Skeletal muscle satellite cell (primary cell): ENCODE measurements around the gene SYNE1.

Experiments
- H3K27me3 ChIP-seq: 2 replicates; pipeline ENCODE4 v1.7.0; 2013; ENCODE audit warnings: low read length; ENCODE audit not compliant: control insufficient read depth, insufficient read depth
- H3K36me3 ChIP-seq: 2 replicates; pipeline ENCODE4 v1.7.0; 2013; ENCODE audit warnings: mild to moderate bottlenecking, control low read depth, low read length; ENCODE audit not compliant: insufficient read depth
- H3K4me1 ChIP-seq: 2 replicates; pipeline ENCODE4 v1.7.0; 2013; ENCODE audit warnings: low read length; ENCODE audit not compliant: control insufficient read depth, insufficient read depth
- H3K4me2 ChIP-seq: 2 replicates; pipeline ENCODE4 v1.7.0; 2013; ENCODE audit warnings: mild to moderate bottlenecking, low read length
- H3K4me3 ChIP-seq: 2 replicates; pipeline ENCODE4 v1.7.0; 2013; ENCODE audit warnings: low read length
- H3K9ac ChIP-seq: 2 replicates; pipeline ENCODE4 v1.7.0; 2013; ENCODE audit warnings: mild to moderate bottlenecking, low read depth, low read length, moderate library complexity
- H3K9me3 ChIP-seq: replicated peaks from 2 replicates; pipeline ENCODE4 v1.7.0; 2013; ENCODE audit warnings: mild to moderate bottlenecking, control low read depth, low read length

Gene SYNE1

DNA sequence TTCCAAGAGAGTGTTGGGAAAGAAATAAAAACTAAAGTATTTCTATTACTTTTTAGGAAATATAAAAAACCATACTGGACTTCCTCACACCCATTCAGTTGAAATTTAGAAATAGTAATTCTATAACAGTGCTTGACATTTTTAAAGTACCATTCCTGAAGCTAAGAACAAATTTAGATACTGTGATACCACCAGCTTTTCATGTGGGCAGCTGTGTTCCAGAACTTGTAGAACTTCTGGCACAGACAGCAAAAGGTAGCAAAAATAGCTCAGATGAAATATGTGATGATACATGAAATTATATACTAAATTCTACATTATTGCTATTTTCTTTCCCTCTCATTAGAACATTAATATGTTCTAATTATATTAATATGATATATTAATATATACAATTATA, 346.5 kb downstream of the SYNE1 start:
- no peaks in the 10 kb centered on the region for H3K27me3 ChIP-seq
- no peak overlapping the region for H3K9ac ChIP-seq
- no peak overlapping the region for H3K4me2 ChIP-seq
- no peaks in the 10 kb centered on the region for H3K9me3 ChIP-seq
- no peak overlapping the region for H3K4me3 ChIP-seq
- peaks cover 48% of the 10 kb centered on the region for H3K36me3 ChIP-seq
- peaks cover 5% of the 10 kb centered on the region for H3K4me1 ChIP-seq

DNA sequence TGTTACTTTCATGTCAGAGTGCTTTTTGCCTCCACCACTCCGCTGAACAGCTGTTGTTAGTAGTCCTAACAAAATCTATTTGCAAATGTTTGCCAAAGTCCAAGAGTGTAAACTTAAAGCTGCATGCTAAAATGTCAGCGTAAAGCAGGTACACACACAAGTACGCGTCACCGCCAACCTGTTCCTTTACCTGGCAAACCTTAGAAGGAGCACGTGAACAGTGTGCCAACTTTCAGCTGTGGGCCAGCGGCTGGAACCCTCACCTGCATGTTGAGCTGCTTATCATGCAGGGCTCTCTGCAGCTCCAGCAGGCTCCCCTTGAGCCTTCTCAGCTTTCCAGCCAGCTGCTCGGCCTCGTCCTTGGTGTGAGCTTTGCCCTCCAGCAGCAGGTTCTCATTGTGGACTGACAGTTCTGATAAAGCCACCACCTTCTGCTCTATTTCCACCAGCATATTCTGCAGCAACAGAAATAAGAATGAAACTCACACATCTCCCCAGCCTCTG, 359.3 kb downstream of the SYNE1 start:
- no peak overlapping the region for H3K4me3 ChIP-seq
- H3K4me2 ChIP-seq: no peak overlapping the region
- H3K36me3 ChIP-seq: peaks cover 41% of the 10 kb centered on the region
- no peak overlapping the region for H3K9ac ChIP-seq
- no peaks in the 10 kb centered on the region for H3K9me3 ChIP-seq
- peaks cover 26% of the 10 kb centered on the region for H3K4me1 ChIP-seq
- H3K27me3 ChIP-seq: no peaks in the 10 kb centered on the region

DNA sequence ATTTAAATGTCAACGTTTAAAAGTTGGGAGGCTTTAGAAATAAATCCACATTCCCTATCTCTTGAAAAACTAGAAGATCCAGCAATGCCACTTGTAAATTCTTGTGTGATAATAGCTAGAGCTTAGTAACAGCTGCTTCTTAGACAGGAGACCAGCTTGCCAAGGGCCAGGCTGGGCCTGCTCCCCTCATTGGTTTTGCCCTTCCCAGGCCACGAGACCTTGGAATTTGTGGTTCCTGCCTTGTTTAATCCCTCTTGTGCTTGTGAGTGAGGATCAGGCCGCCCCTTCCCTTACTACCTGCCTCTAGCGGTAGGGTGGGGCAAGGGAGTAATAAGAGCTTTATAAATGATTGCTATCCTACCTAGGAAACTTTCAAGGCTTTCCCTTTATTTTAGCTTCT, 363.5 kb downstream of the SYNE1 start:
- peaks cover 68% of the 10 kb centered on the region for H3K4me1 ChIP-seq
- peaks cover 30% of the 10 kb centered on the region for H3K36me3 ChIP-seq
- peak overlapping the region; percentile 74 for H3K4me2 ChIP-seq
- no peak overlapping the region for H3K4me3 ChIP-seq
- H3K27me3 ChIP-seq: no peaks in the 10 kb centered on the region
- H3K9ac ChIP-seq: peak overlapping the region; percentile 60
- no peaks in the 10 kb centered on the region for H3K9me3 ChIP-seq

DNA sequence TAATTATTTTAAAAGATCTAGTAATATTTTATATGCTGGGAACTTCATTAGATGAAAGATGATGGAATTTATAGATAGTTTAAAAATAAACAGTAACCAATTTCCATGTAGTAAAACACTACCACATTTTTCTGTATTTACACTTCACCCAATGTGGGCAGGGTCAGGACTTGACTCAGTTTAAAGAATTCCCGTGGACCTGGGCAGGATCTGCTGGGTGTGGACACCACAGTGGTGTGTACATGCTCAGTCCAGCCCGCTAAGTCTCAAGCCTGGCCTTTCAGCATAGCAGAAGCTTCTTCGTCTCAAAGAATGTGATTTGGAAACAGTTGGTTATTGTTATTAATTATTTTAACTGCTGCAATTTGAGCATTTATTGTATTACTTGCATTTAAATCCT, 364.2 kb downstream of the SYNE1 start:
- peak overlapping the region; percentile 60 for H3K9ac ChIP-seq

DNA sequence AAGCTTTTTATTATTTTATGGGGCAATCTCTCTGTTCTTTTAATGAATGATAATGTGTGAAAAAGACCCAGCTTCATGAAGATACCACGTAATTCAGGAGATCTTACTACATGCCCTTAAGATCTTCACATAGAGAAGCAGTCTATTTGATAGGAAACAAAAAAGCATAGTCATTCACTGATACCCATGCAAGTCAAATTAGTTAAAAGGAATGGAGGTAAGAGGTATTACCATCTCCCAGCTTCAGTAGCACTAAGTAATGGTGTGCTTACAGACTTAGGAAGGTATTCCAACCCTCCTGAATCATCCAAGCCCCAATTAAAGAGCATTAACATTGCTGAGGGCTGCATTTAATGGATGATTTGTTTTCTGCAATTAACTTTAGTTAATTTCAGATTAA, 364.7 kb downstream of the SYNE1 start:
- Histone ChIP-seq H3K9ac (peak overlapping the region; percentile 60), H3K4me1 (peaks cover 77% of the 10 kb centered on the region), H3K27me3 (no peaks in the 10 kb centered on the region), H3K4me2 (peak overlapping the region; percentile 74), H3K4me3 (peak overlapping the region; percentile 4), H3K9me3 (no peaks in the 10 kb centered on the region), H3K36me3 (peaks cover 21% of the 10 kb centered on the region)

More for the DNA sequence above, 364.2 kb downstream of the SYNE1 start:
- Histone ChIP-seq H3K27me3 (no peaks in the 10 kb centered on the region), H3K4me2 (peak overlapping the region; percentile 74), H3K36me3 (peaks cover 26% of the 10 kb centered on the region), H3K4me3 (peak overlapping the region; percentile 4), H3K9me3 (no peaks in the 10 kb centered on the region), H3K4me1 (peaks cover 73% of the 10 kb centered on the region)

DNA sequence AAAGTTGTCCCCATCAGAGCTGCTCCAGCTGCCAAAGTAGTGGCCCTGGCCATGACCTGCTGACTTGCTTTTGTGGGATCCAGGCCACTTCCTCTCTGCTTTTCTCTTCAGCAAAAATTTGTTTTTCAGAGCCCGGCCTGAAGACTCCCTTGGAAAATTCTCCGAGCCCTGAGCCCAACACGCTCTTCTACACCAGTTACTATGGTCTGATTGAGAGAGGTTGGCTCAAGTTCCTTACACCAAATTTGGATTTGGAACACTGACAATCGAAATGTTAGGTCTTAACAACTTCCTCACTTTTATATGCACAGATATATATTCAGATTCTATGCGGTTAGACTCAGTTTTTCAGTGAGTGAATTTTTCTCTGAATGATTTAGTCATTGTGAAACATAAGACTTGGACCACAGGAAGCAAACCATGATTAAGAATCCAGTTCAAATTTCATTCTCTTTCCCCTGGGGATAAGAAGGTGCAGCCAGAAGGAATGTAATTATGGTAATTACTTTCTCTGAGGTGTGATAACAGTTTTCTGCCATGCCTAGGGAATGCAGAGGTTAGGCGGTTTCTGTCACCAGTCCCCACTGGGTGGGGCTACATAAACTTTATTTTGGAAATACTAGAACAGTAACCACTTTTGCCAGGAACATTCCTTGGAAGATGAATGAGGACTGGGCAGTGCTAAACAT, 365.2 kb downstream of the SYNE1 start:
- H3K4me1 ChIP-seq: peaks cover 77% of the 10 kb centered on the region
- no peaks in the 10 kb centered on the region for H3K9me3 ChIP-seq
- peak overlapping the region; percentile 53 for H3K4me3 ChIP-seq
- H3K9ac ChIP-seq: peak overlapping the region; percentile 64
- peaks cover 20% of the 10 kb centered on the region for H3K36me3 ChIP-seq
- H3K27me3 ChIP-seq: no peaks in the 10 kb centered on the region
- peak overlapping the region; percentile 74 for H3K4me2 ChIP-seq

DNA sequence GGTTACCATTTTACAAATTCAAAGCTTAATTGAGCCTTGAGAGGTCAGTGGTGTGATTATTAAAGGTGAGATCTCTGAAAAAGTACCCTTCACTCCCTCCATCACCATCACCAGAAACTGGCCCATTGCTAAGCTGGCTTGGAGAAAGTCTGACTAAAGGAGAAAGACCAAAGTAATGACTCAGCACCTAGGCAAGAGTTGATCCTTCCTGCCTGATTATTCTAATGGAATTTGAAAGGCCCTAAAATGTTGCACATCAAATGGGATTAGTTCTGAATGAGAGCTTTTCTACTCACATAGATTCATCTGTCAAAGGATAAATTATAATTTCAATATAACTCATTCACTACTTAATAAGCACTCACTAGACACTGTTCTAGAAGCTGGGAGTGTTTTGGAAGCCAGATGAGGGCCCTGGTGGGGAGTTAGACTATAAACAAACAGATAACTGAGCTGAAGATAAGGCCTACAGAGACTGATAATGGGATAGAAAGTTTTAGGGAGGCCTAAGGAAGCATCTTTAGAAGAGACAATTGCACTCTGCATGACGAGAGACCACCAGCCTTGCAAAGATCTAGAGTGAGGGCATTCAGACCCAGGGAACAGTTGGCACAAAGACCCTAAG, 366.7 kb downstream of the SYNE1 start:
- Histone ChIP-seq H3K27me3 (no peaks in the 10 kb centered on the region), H3K9ac (no peak overlapping the region), H3K36me3 (peaks cover 13% of the 10 kb centered on the region), H3K4me3 (peak overlapping the region; percentile 7), H3K9me3 (no peaks in the 10 kb centered on the region), H3K4me1 (peaks cover 87% of the 10 kb centered on the region), H3K4me2 (peak overlapping the region; percentile 2)

DNA sequence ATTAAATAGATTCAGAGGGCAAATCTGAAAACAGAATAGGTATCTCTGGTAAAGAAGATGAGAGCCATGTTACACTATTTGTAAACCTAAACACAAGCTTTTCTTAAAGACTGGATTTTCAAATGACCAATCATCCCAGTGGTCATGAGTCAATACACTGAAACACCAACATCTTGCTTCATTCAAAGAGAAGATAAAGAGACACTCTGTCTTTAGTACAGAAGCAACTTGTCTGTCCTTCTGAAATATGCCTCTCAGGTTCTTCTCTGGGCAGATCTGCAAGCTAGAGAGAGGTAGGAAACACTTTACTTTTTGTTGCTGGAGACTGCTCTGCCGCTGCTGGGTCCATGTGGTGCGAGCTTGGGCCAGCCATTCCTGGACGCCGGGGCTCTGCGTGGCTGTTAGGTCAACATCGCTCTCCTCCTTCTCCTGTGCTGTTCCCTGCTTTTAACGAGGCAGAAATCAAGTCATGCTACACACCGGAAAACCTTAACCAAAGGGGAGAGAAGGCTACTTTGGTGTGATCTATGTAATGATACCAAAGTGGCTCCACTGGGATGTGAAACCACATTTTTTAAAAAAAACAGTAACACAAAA, 368.2 kb downstream of the SYNE1 start:
- peaks cover 74% of the 10 kb centered on the region for H3K4me1 ChIP-seq

DNA sequence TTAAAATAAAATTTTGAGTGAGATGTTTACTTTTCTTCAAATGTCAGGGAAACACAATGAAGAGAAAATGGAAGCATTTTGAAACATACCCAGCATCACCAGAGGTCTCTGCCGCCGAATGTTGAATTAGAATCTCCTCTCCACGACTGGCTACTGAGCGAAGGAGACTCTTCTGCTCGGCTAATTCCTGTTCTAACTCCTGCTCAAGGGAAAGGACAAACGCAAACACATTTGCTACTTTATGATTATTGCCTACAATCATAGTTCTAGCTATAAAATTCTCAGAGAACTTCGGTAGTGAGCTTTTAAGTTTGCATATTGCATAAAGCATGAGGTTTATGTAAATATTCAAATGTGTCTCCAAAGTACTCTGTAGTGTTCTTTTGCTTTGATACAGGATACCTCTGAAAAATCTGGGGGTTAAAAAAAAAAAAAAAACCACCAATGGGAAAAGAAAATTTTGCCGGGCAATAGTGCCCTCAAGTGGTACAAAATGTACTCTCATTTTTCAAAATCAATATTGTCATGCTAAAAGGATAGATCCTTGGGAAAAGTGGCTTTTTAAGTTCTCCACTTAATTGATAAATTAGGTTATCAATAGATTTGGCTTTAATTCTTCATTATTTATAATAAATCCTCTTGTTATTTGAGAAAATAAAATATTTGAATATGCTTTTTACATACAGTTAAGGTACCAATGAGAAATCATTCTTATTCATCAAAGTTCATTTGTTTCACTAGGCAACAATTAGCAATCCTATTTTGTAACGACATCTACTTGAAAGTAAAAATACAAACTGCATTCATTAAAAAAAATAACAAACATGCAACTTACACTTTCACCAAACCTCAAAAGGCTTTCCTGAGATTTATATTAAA, 369.0 kb downstream of the SYNE1 start:
- Histone ChIP-seq H3K4me3 (no peak overlapping the region), H3K4me1 (peaks cover 67% of the 10 kb centered on the region), H3K27me3 (no peaks in the 10 kb centered on the region), H3K36me3 (peaks cover 12% of the 10 kb centered on the region), H3K4me2 (peak overlapping the region; percentile 42), H3K9me3 (no peaks in the 10 kb centered on the region), H3K9ac (no peak overlapping the region)

More for the DNA sequence above, 368.2 kb downstream of the SYNE1 start:
- peaks cover 10% of the 10 kb centered on the region for H3K36me3 ChIP-seq
- H3K9me3 ChIP-seq: no peaks in the 10 kb centered on the region
- H3K9ac ChIP-seq: no peak overlapping the region
- H3K4me3 ChIP-seq: no peak overlapping the region
- H3K4me2 ChIP-seq: no peak overlapping the region
- no peaks in the 10 kb centered on the region for H3K27me3 ChIP-seq

DNA sequence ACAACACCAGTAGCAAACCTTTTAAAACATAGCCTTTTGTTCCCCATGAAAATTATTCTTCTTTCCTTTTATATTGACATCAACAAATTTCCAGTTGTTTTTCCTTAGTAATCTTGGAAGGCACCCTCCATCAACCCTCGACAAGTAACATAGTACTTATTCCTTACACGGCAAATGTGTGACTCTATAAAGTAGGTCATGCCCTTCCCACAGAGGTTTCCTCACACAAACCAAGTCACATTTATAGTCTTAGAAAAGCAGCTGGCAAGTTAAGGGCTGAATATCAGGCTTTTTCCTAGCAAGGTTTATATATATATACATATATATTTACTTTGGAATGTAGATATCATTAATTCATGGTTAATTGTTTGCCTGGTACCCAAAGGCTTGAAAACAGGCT, 371.5 kb downstream of the SYNE1 start:
- H3K9ac ChIP-seq: no peak overlapping the region
- no peak overlapping the region for H3K4me3 ChIP-seq
- peaks cover 41% of the 10 kb centered on the region for H3K4me1 ChIP-seq
- H3K36me3 ChIP-seq: peaks cover 21% of the 10 kb centered on the region
- no peaks in the 10 kb centered on the region for H3K9me3 ChIP-seq
- H3K4me2 ChIP-seq: no peak overlapping the region
- no peaks in the 10 kb centered on the region for H3K27me3 ChIP-seq

DNA sequence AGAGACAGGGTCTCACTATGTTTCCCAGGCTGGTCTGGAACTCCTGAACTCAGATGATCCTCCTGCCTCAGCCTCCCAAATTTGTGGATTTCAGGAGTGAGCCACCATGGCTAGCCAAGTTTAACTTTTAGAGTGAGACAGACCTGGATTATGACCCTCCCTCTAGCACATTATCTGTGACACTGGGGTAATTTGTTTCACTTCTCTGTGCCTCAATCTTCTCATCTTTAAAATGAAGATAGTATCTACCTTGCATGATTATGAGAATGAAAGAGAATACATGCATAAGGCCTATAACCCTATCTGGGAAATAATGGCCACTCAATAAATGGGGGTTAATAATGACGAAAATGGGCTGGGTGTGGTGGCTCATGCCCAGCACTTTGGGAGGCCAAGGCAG, 373.6 kb downstream of the SYNE1 start:
- Histone ChIP-seq H3K9me3 (no peaks in the 10 kb centered on the region), H3K4me2 (no peak overlapping the region), H3K4me3 (no peak overlapping the region), H3K27me3 (no peaks in the 10 kb centered on the region), H3K4me1 (peaks cover 22% of the 10 kb centered on the region), H3K36me3 (peaks cover 33% of the 10 kb centered on the region), H3K9ac (no peak overlapping the region)
